Astrocyte of the spinal cord (primary cell): ENCODE results near the gene CHRNA9.

Source experiments
- DNase-seq: peaks from one replicate; pipeline ENCODE4 v3.0.0; 2011; ENCODE audit warnings: low read depth, low spot score
- H3K4me3 ChIP-seq: 2 replicates; pipeline ENCODE4 v1.5.1; 2011; ENCODE audit warnings: low read depth, mild to moderate bottlenecking, low read length, moderate library complexity
- in situ Hi-C: cut with HindIII; loops from 2 replicates; pipeline ENCODE4 v1.10.0; 2017; ENCODE audit warnings: low sequenced_read_pairs
- TF ChIP-seq, protein P1 (sequence below): IDR thresholded peaks from 2 replicates; pipeline ENCODE4 v1.5.1; 2012; ENCODE audit warnings: low read depth, mild to moderate bottlenecking, low read length, inconsistent platforms

Gene CHRNA9

DNA sequence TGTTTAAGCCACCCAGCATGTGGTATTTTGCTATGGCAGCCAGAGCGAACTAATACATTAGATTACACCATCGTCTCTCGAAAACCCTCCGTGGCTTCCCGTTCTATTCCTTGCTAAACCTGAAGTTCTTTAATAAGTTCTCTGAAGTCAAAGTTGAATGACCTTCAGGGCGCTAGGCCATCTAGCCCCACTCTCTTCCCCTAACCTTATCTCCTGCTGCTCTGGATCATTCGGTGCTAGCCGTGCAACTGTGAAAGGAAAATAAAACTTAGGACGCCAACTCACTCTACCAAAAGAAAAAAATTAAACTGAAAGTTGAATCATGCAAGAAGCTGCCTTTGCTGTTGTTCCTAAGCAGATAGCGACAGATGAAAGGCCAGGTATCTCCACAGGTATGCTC is 40.0 kb downstream of the CHRNA9 start:
- in situ Hi-C loops: no loop called here
- DNase-seq: no peak
- H3K4me3 ChIP-seq: no peak overlapping the region
- TF ChIP-seq, protein P1, sequence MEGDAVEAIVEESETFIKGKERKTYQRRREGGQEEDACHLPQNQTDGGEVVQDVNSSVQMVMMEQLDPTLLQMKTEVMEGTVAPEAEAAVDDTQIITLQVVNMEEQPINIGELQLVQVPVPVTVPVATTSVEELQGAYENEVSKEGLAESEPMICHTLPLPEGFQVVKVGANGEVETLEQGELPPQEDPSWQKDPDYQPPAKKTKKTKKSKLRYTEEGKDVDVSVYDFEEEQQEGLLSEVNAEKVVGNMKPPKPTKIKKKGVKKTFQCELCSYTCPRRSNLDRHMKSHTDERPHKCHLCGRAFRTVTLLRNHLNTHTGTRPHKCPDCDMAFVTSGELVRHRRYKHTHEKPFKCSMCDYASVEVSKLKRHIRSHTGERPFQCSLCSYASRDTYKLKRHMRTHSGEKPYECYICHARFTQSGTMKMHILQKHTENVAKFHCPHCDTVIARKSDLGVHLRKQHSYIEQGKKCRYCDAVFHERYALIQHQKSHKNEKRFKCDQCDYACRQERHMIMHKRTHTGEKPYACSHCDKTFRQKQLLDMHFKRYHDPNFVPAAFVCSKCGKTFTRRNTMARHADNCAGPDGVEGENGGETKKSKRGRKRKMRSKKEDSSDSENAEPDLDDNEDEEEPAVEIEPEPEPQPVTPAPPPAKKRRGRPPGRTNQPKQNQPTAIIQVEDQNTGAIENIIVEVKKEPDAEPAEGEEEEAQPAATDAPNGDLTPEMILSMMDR: no peak

DNA sequence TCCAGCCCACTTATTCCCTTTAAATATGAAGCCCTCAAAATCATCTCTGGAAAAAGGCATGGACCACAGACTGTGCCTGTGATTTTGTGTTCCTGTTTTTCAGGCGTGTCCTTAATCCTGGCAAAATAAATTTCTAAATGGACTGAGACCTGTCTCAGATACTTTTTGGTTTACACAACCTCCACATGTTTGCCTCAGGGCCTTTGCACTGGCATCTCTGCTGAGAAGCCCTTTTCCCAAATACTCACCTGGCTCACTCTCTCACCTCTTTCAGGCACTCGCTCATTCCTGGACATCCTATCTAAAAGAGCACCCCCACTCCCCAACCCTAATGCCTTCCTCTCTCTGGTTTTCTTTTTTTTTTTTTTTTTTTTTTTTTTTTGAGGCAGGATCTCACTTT is 40.5 kb downstream of the CHRNA9 start:
- TF ChIP-seq, protein P1: no peak
- in situ Hi-C loops: no loop called here
- H3K4me3 ChIP-seq: no peak overlapping the region
- DNase-seq: no peak

DNA sequence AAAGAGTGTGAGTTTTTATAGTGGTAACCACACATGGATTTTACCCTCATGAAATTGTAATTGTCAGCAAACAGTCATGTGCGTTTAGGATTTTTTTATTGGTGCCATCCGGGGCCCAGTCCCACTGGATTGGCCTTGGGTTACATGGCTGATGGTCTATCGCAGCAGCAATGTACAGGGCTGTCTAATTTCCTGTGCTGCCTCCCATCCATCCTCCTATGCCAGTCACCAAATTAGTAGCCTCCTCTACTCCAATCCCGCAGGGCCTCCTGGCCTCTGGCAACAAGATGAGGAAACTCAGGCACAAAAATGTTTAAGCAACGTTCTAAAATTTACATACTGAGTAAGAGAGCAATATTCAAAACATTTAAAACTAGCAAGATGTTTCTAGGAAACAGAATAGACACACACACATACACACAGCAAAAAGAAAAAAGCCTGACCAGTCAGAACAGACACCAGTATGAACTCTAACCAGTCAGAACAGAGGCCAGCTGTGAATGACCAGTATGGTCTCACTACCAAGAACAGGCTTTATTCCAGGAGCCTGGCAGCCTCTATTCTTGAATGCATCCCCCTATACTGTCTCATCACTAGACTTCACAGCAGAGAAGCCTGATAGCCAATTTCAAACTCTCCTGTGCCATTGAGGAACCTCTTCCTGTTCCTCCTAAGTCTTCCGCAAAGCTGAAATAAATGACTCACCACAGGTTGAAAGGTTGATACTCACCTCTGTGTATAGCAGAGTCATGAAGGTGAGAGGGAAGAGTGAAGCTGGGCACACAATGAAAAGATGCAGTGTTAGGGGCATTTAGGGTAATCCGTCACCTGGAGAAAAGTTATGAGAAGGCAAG is 42.6 kb downstream of the CHRNA9 start:
- in situ Hi-C loops: no loop called here
- TF ChIP-seq, protein P1: no peak
- H3K4me3 ChIP-seq: no peak overlapping the region
- DNase-seq: peak; percentile 29

DNA sequence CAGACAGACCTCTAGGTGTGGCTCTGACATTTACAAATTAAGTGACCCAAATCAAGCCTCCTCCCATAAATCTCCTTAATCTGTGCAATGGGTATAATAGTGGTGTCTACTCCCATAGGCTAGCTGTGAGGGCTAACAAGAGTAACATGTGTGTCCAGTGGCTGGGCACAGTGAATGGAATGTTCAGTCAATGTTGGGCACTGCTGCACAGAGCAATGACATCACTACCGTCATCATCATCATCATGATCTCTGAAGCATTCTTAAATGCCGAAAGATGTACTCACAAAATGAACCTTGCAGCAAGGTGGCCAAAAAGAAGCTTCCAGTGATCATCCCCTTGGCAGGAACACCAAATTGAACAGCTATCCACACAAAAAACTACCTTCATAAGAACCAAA is 43.5 kb downstream of the CHRNA9 start:
- DNase-seq: no peak
- H3K4me3 ChIP-seq: no peak overlapping the region
- in situ Hi-C loops: no loop called here
- TF ChIP-seq, protein P1: no peak

DNA sequence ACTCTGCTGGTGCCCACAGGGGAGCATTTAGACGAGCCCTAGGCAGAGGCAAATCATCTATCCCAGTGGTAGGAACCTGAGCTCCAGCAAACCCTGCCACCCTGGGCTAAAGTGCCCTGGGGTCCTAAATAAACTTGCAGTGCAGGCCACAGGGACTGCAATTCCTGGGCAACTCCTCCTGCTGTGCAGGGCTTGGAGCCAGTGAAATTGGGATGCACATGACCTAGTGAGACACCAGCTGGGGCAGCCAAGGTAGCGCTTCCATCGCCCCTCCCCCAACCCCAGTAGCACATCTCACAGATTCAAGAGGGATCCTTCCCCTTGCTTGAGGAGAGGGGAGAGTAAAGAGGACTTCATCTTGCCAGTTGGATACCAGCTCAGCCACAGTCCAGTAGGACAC is 44.1 kb downstream of the CHRNA9 start:
- in situ Hi-C loops: no loop called here
- H3K4me3 ChIP-seq: no peak overlapping the region
- TF ChIP-seq, protein P1: no peak
- no peak for DNase-seq

DNA sequence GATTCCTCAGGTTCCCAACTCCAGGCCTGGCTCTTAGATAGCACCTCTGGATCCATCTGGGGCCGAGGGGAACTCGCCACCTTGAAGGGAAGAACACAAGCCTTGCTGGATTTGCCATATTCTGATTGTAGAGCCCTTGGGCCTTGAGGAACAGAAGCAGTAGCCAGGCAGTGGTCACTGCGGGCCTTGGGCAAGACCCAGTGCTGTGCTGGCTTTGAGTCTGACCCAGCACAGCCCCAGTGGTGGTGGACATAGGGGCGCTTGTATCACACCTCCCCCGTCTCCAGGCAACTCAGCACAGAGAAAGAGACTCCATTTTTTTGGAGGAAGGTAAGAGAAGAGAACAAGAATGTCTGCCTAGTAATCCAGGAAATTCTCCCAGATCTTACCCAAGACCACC is 45.5 kb downstream of the CHRNA9 start:
- in situ Hi-C loops: no loop called here
- DNase-seq: no peak
- TF ChIP-seq, protein P1: no peak

More for the DNA sequence above, 45.5 kb downstream of the CHRNA9 start:
- no peak overlapping the region for H3K4me3 ChIP-seq
